Urothelium cell line (cell line): Measurements from ENCODE around the gene OOSP1.
"Not testable (repeated sequence)": the region's sequence is repeated elsewhere in the genome, so short reads cannot be mapped to it uniquely, and the experiment has no call there.

Experiments
- DNase-seq: peaks from one replicate; pipeline ENCODE4 v3.0.0; 2011; ENCODE audit warnings: low spot score, mixed read lengths
- FAIRE-seq: peaks from 2 replicates; lab custom pipeline; 2011; peaks lifted over from hg19 to GRCh38; lab: Jason Lieb, UNC

The OOSP1 gene, protein sequence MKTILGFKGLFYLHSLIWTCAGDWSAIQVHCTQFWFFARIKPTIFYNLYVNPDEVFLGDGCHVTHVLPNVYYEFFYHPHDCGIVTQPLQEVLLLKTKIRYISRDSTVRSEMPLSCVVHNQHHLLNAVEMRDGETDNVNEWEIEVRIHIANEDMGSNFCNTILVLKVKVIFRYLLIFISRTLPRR

GRCh38 chr11:59938132-59938531 lies at the start of gene OOSP1:
TSS of gene OOSP1 (plus strand) at chr11:59938432. CDS start at chr11:59938455, 23 bp downstream.
- no peak for DNase-seq
- no peak for FAIRE-seq

DNA sequence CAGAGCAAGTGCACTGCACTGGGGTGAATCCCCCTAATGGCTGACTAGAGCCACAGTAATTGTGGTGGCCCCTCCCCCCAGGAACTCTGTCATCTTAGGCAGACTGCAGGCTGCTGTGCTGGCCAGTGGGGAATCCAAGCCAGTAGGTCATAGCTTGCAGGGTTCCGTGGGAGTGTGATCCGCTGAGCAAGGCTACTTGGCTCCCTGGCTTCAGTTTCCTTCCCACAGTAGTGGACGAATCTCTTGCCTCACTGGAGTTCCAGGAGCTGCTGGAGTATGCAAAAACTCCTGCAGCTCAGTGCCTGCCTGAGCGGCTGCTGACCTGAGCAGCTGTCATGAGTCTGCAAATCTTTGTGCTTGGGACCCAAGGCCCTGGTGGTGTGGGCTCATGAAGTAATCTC lies 46.5 kb upstream of the OOSP1 start:
- DNase-seq (no peak), FAIRE-seq (no peak)

- FAIRE-seq (no peak), DNase-seq (no peak)
These were observed 43.6 kb upstream of the OOSP1 start for GRCh38 chr11:59894616-59895015.

GRCh38 chr11:59898046-59898445 lies 40.2 kb upstream of the OOSP1 start:
- FAIRE-seq (no peak), DNase-seq (no peak)

DNA sequence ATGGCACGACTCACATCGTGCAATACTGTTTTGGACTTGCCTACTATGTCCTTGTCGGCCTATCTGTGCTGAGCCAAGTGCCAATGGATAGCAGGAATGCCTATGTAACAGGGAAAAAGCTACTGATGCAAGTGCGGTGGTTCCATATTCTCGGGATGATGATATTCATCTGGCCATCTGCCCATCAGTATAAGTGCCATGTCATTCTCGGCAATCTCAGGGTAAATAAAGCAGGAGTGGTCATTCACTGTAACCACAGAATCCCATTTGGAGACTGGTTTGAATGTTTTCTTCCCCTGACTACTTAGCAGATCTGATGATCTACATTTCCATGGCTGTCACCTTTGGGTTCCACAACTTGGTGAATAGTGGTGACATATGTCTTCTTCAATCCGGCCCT lies 39.6 kb upstream of the OOSP1 start:
- FAIRE-seq (no peak), DNase-seq (no peak)

DNA sequence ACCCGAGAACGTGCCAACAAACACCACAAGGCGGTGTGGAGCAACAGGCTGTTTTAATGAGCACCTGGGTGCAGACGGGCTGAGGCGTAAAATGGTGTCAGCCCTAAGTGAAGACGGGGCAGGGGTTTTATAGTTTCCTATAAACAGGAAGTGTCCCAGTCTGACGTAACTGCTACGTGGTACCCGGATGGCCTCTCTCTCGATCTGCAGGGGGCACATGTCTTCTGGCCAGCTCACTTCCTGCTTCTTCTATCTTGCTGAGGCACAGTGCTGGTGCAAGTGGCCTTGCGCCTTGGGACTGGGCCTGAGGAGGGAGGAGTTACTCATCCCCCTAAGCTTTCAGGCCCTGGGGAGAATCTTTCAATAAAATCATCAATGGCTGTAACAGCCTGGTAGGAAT lies 38.7 kb upstream of the OOSP1 start:
- DNase-seq (no peak), FAIRE-seq (peak; percentile 17)

DNA sequence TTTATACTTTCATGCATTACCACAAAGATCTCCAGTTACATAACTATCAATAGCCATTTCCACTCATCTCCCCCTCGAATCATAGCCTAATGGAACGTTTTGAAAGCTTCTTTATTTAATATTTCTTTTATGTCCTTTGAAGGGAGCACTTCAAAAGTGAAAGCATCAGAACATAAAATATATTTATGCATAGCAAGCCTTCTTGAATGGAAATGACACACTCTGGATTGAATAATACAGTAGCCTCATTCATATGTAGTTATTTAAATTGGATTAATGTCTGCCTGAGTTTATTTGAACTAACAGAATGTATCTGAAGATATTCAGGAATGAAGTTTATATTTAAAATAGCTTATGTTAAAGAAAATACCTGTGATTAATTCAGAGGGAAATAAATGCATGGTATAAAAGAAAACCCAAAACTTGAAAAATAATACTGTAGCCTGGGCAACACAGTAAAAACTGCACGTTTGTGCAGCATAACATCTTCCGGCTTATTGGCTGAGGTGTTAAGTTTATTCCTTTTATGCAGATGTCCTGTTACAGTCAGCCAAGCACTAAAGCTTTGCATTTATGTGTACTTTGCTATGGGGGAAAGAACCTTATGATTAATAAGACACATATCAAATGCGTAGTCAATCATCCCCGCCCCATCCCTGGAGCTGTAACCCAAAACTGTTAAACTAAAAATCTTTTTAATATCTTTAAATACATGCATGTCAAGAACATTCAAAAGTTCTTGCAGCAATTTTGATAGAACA lies 37.7 kb upstream of the OOSP1 start:
- FAIRE-seq, result no peak
- no peak for DNase-seq

DNA sequence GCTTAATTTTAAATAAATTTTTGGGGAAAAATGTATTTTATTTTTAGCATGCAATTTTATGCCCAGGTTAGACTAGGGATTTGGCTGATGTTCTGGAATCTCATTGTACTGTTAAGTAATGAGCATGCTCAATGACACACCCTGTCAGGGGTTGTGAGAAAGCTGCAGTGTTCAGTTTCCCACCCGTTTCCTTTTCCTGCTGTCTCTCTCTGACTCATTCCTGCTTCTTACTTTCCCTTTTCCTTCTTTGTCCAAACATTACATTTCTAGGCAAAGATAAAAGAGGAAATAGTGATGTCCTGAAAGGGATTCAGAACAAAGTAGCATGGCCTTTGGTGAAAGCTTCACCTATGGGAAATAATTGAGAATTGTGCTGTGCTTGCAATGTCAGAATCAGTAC lies 36.9 kb upstream of the OOSP1 start:
- no peak for FAIRE-seq
- DNase-seq, result peak; percentile 16

DNA sequence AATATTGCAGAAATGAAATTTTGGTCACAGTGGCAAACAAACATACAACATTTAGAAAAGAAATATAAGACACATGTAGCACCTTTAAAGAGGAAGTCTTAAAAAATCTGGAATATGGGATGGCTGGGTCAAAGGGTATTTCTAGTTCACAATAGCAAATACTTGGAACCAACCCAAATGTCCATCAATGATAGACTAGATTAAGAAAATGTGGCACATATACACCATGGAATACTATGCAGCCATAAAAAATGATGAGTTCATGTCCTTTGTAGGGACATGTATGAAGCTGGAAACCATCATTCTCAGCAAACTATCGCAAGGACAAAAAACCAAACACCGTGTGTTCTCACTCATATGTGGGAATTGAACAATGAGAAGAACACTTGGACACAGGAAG lies 34.7 kb upstream of the OOSP1 start:
- not testable (repeated sequence) for DNase-seq, FAIRE-seq

GRCh38 chr11:59918480-59918879 lies 19.8 kb upstream of the OOSP1 start:
- FAIRE-seq (no peak), DNase-seq (no peak)

- DNase-seq (peak; percentile 44), FAIRE-seq (no peak)
These were observed 19.1 kb upstream of the OOSP1 start for GRCh38 chr11:59918987-59919589.

GRCh38 chr11:59923813-59924212 lies 14.4 kb upstream of the OOSP1 start:
- FAIRE-seq (no peak), DNase-seq (no peak)

DNA sequence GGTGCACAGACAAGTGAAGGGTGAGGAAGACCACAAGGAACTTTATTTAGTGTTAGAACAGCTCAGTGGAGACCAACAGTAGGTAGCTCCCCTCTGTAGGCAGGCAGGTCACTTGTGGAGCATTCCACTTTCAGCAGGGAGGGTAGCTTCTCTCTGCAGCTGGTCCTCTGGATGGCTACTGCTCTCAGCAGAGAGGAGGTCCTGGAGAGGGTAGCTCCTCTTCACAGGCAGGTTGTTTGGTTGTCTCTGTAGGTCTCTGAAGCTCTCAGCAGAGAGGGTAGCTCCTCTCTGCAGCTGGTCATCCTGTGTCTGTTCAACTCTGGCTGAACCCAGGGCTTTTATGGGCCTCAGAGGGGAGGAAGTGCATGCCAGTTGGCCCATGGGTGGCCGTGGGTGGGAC lies 6.5 kb upstream of the OOSP1 start:
- no peak for DNase-seq
- FAIRE-seq, result no peak

- DNase-seq, result no peak
- FAIRE-seq, result no peak
These were observed 486 bp downstream of the OOSP1 start for GRCh38 chr11:59938718-59939117.

- no peak for FAIRE-seq
- no peak for DNase-seq
These were observed 1.2 kb downstream of the OOSP1 start for GRCh38 chr11:59939482-59939881.

- FAIRE-seq (no peak), DNase-seq (no peak)
These were observed 2.9 kb downstream of the OOSP1 start for GRCh38 chr11:59941091-59941490.

DNA sequence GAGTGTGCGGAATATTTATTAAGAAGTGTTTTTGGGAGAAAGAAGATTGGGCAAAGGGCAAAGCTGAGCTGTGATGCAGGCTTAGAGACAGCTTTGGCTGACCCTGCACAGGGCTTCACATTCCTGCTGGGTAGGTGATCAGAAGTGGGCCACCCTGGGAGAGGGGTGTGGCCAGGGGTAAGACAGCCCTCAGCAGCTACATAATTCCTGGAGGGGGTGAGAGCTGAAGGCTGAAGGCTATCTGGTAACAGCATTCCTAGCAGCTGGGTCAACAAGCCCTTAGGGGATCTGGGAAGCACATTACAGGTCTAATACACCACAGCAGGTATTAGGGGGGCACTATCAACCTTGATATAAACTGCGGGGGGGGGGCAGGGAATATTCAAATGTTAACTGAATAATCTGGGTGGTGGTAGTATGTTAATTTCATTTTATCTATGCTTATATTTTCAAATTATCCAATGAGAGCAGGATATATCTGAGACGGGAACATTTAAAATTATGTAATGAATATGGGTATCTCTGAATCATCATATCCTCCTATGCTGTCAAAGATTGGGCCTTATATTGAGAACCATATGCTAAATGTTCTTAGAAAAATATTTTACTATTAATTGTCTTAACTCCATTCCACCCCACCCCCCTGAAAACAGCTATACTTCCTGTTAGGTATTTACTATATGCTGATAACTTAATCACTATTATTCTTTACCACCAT lies 5.9 kb downstream of the OOSP1 start:
- no peak for DNase-seq
- no peak for FAIRE-seq

DNA sequence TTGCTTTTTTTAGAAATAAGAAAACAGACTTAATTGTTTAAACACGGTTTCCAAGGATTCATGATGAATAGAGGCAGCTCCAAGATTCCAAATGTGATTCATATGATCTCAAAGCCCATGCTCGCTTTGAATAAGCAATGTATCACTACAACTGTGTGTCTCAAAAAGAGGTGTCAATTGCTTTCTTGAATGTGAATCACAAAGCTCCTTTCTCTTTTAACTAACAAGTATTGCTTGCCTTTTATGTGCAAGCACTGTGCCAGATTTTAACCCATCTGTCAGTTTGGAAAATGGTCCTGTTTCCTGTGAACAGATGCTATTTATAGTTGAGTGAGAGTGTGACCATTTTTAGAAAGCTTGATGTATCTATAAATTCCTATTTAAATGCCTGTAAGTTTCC lies 6.5 kb downstream of the OOSP1 start:
- FAIRE-seq, result no peak

GRCh38 chr11:59953463-59954218 lies 15.4 kb downstream of the OOSP1 start:
- FAIRE-seq, result peak; percentile 44
- no peak for DNase-seq

More for the DNA sequence above, 6.5 kb downstream of the OOSP1 start:
- no peak for DNase-seq

DNA sequence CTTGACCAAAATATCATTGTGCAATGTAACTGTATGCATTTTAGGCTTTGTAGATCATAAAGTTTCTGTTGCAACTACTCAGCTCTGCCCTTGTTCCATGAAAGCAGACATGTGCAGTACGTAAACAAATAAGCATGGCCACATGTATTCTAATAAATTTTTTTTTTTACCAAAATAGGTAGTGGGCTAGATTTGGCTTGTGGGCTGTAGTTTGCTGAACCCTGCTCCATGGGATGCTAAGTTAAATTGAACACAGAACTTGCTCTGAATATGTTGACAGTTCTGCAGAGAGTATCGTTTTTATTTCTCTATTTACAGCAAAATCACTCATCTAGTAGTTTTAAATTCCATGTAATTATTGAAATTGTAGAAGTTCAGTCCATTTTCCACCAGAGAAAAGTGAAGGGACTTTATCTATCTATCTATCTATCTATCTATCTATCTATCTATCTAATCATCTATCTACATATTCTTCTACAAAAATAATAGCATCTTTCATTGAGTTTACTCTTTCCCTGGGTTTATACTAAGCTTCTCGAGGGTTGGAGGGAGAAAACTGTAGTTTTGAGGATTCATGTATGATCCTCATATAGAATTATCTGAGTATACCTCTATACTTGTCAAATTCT lies 16.1 kb downstream of the OOSP1 start:
- DNase-seq (no peak), FAIRE-seq (no peak)
